Hepatocyte (in vitro differentiated cells): ENCODE measurements around the gene ATP8A1. TPM values are rescaled to one million over a fixed set of nuclear protein-coding genes. Genes with fewer than 3 reads are reported as not detected.

Source experiments
- DNase-seq: peaks from one replicate; pipeline ENCODE4 v3.0.0-alpha.2; 2016; ENCODE audit warnings: low spot score
- H2AFZ ChIP-seq: fragments of 200-600 bp; sonication (generic); 2 replicates; pipeline ENCODE4 v1.6.0; 2016; ENCODE audit warnings: antibody characterized with exemption, mild to moderate bottlenecking
- H3K27ac ChIP-seq: fragments of 200-600 bp; sonication (generic); 2 replicates; pipeline ENCODE4 v1.5.1; 2016; ENCODE audit warnings: mild to moderate bottlenecking
- H3K27me3 ChIP-seq: fragments of 200-600 bp; sonication (generic); 2 replicates; pipeline ENCODE4 v1.6.1; 2016
- H3K36me3 ChIP-seq: fragments of 200-600 bp; sonication (generic); replicated peaks from 2 replicates; pipeline ENCODE4 v1.5.1; 2016; ENCODE audit warnings: low read depth; ENCODE audit not compliant: insufficient read depth
- H3K4me1 ChIP-seq: fragments of 200-600 bp; sonication (generic); 2 replicates; pipeline ENCODE4 v1.5.1; 2016; ENCODE audit warnings: mild to moderate bottlenecking, moderate library complexity; ENCODE audit not compliant: insufficient read depth
- H3K4me2 ChIP-seq: fragments of 200-600 bp; sonication (generic); 2 replicates; pipeline ENCODE4 v1.6.0; 2016
- H3K4me3 ChIP-seq: fragments of 200-600 bp; sonication (generic); 2 replicates; pipeline ENCODE4 v1.5.1; 2016; ENCODE audit warnings: mild to moderate bottlenecking
- H3K79me2 ChIP-seq: fragments of 200-600 bp; sonication (generic); 2 replicates; pipeline ENCODE4 v1.6.0; 2017; ENCODE audit warnings: mild to moderate bottlenecking
- H3K9me2 ChIP-seq: fragments of 200-600 bp; sonication (generic); replicated peaks from 2 replicates; pipeline ENCODE4 v1.6.0; 2017; ENCODE audit warnings: mild to moderate bottlenecking; ENCODE audit not compliant: insufficient read depth
- H3K9me3 ChIP-seq: fragments of 200-600 bp; sonication (generic); 2 replicates; pipeline ENCODE4 v1.5.1; 2016; ENCODE audit warnings: low read depth, mild to moderate bottlenecking
- H4K20me1 ChIP-seq: fragments of 200-600 bp; sonication (generic); 2 replicates; pipeline ENCODE4 v1.6.0; 2016; ENCODE audit warnings: mild to moderate bottlenecking; ENCODE audit not compliant: insufficient read depth, poor library complexity, severe bottlenecking
- EZH2 ChIP-seq: fragments of 200-600 bp; sonication (generic); IDR thresholded peaks from 2 replicates; pipeline ENCODE4 v1.6.1; 2016; ENCODE audit warnings: antibody characterized with exemption, mild to moderate bottlenecking, borderline replicate concordance
- EZH2phosphoT487 ChIP-seq: fragments of 200-600 bp; sonication (generic); IDR thresholded peaks from one replicate; pipeline ENCODE4 v1.6.1; 2018; ENCODE audit warnings: antibody characterized with exemption, mild to moderate bottlenecking, low read depth, moderate library complexity; ENCODE audit not compliant: unreplicated experiment, severe bottlenecking
- WGBS: methylation state at CpG from one replicate; pipeline ENCODE4 v1.1.6; 2016; ENCODE audit warnings: low lambda C conversion rate; ENCODE audit errors: missing lambda C conversion rate; 5-methylcytosine and 5-hydroxymethylcytosine counted together
- polyA plus RNA-seq: library from polyadenylated mRNA; unstranded; fragments of >200 nt; fragmentation: Nextera tagmentation; extraction: Ambion mirVana; gene quantifications from 2 replicates; pipeline ENCODE4 v1.2.1, GENCODE V29; 2016
- total RNA-seq: library from RNA; depleted of rRNA; stranded (reverse); fragments of >200 nt; gene quantifications from 2 replicates; pipeline ENCODE4 v1.2.3, GENCODE V29; 2014
- TF ChIP-seq, protein P1 (sequence below): fragments of 200-600 bp; sonication (generic); IDR thresholded peaks from 2 replicates; pipeline ENCODE4 v1.5.1; 2016; ENCODE audit warnings: antibody characterized with exemption, mild to moderate bottlenecking; ENCODE audit not compliant: poor library complexity

The ATP8A1 gene
- total and polyA plus RNA-seq, 2 experiments from 2014 or later: 3.3 to 42.1 TPM

DNA sequence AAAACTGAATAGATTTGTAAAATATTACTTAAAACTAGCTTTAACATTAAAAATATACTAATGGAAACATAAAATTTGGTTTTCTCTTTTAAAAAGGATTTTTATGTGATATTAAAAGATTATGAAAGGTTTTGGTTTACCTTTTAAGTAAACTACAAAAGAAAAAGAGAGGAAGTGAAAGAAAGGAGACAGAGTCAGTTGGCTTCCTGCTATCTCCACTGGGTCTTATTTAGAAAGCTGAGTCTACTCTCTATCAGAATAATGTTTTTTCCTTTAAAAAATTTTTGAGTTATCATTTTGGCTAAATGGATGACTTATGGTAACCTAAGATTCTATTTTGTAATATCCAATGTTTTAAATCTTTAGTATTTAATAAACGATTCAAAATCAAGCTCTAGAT, 21.6 kb upstream of the ATP8A1 start:
- no peak overlapping the region for H3K27ac ChIP-seq
- H3K9me3 ChIP-seq: no peaks in the 10 kb centered on the region
- no peaks in the 10 kb centered on the region for H3K27me3 ChIP-seq
- H3K9me2 ChIP-seq: no peaks in the 10 kb centered on the region
- no peaks in the 10 kb centered on the region for H3K79me2 ChIP-seq
- 94% methylated on average over 1 of the region's 1 CpG for WGBS
- no peaks in the 10 kb centered on the region for H4K20me1 ChIP-seq
- no peak overlapping the region for H3K4me3 ChIP-seq
- no peak overlapping the region for H3K4me2 ChIP-seq
- H2AFZ ChIP-seq: no peak overlapping the region
- no peaks in the 10 kb centered on the region for H3K36me3 ChIP-seq
- no peak for DNase-seq
- TF ChIP-seq EZH2phosphoT487: no peak
- no peaks in the 10 kb centered on the region for H3K4me1 ChIP-seq

- Histone ChIP-seq H3K27ac (no peak overlapping the region), H3K4me2 (no peak overlapping the region), H3K27me3 (peaks cover 5% of the 10 kb centered on the region), H3K4me3 (no peak overlapping the region), H3K79me2 (no peaks in the 10 kb centered on the region), H3K9me3 (no peaks in the 10 kb centered on the region), H3K4me1 (no peaks in the 10 kb centered on the region), H3K9me2 (no peaks in the 10 kb centered on the region), H2AFZ (no peak overlapping the region), H4K20me1 (no peaks in the 10 kb centered on the region), H3K36me3 (no peaks in the 10 kb centered on the region)
- DNase-seq: no peak
- 56% methylated on average over 8 of the region's 8 CpGs for WGBS
- no peak for TF ChIP-seq EZH2phosphoT487
- no peak for TF ChIP-seq EZH2
- TF ChIP-seq, protein P1, sequence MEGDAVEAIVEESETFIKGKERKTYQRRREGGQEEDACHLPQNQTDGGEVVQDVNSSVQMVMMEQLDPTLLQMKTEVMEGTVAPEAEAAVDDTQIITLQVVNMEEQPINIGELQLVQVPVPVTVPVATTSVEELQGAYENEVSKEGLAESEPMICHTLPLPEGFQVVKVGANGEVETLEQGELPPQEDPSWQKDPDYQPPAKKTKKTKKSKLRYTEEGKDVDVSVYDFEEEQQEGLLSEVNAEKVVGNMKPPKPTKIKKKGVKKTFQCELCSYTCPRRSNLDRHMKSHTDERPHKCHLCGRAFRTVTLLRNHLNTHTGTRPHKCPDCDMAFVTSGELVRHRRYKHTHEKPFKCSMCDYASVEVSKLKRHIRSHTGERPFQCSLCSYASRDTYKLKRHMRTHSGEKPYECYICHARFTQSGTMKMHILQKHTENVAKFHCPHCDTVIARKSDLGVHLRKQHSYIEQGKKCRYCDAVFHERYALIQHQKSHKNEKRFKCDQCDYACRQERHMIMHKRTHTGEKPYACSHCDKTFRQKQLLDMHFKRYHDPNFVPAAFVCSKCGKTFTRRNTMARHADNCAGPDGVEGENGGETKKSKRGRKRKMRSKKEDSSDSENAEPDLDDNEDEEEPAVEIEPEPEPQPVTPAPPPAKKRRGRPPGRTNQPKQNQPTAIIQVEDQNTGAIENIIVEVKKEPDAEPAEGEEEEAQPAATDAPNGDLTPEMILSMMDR: no peak
Observed at GRCh38 chr4:42676066-42676951, 19.4 kb upstream of the ATP8A1 start.

- no peak overlapping the region for H3K4me3 ChIP-seq
- peaks cover 5% of the 10 kb centered on the region for H3K27me3 ChIP-seq
- no peak overlapping the region for H2AFZ ChIP-seq
- no peaks in the 10 kb centered on the region for H4K20me1 ChIP-seq
- peak; percentile 54 for DNase-seq
- no peaks in the 10 kb centered on the region for H3K79me2 ChIP-seq
- H3K36me3 ChIP-seq: no peaks in the 10 kb centered on the region
- no peaks in the 10 kb centered on the region for H3K4me1 ChIP-seq
- no peak overlapping the region for H3K4me2 ChIP-seq
- H3K9me3 ChIP-seq: no peaks in the 10 kb centered on the region
- H3K27ac ChIP-seq: no peak overlapping the region
- TF ChIP-seq EZH2phosphoT487: no peak
- TF ChIP-seq EZH2: no peak
- TF ChIP-seq, protein P1: no peak
- no peaks in the 10 kb centered on the region for H3K9me2 ChIP-seq
- WGBS: 60% methylated on average over 2 of the region's 2 CpGs
Observed at GRCh38 chr4:42673082-42673425, 16.1 kb upstream of the ATP8A1 start.

DNA sequence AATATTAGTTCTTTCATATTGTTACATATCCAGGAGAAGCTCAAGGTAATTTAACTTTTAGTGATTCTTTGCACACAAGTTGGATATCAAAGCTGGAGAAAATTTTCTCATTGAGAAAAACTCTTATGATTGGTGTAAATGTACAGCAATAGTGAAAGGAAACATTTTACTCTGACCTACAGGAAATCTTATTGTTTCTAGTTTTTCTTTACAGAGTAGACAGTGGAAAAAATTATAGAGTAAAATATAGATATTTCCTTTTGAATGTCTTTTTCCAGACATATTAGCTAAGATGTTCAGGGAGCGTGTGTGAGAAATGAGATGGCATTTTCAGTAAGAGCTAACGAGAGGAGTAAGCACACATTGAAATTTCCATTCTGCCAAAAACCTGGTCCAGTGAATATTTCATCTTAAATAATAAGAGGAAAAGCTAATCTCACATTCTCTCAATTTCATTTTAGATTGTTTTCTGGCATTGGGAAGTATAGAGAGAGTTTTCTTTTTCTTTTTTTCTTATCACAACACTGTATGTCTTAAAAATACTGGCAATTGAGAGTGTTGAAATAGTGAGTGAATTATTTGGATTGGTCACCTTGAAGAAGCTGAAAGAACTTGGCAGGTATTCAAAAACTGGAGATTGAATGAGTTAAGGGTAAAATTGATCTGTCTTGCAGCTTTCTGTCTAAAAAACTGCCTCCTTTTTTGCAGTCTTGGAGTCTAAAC, 15.6 kb upstream of the ATP8A1 start:
- TF ChIP-seq EZH2phosphoT487 (no peak), EZH2 (no peak)
- TF ChIP-seq, protein P1: no peak
- WGBS: 94% methylated on average over 2 of the region's 2 CpGs
- no peak overlapping the region for H3K27ac ChIP-seq

More for the DNA sequence above, 15.6 kb upstream of the ATP8A1 start:
- Histone ChIP-seq H3K27me3 (peaks cover 5% of the 10 kb centered on the region), H4K20me1 (no peaks in the 10 kb centered on the region), H3K4me2 (no peak overlapping the region), H3K4me1 (no peaks in the 10 kb centered on the region), H3K9me3 (no peaks in the 10 kb centered on the region), H3K9me2 (no peaks in the 10 kb centered on the region), H3K79me2 (no peaks in the 10 kb centered on the region), H2AFZ (no peak overlapping the region), H3K36me3 (no peaks in the 10 kb centered on the region), H3K4me3 (no peak overlapping the region)
- no peak for DNase-seq
